ENCODE measurements around the gene CAND1.

The CAND1 gene

DNA sequence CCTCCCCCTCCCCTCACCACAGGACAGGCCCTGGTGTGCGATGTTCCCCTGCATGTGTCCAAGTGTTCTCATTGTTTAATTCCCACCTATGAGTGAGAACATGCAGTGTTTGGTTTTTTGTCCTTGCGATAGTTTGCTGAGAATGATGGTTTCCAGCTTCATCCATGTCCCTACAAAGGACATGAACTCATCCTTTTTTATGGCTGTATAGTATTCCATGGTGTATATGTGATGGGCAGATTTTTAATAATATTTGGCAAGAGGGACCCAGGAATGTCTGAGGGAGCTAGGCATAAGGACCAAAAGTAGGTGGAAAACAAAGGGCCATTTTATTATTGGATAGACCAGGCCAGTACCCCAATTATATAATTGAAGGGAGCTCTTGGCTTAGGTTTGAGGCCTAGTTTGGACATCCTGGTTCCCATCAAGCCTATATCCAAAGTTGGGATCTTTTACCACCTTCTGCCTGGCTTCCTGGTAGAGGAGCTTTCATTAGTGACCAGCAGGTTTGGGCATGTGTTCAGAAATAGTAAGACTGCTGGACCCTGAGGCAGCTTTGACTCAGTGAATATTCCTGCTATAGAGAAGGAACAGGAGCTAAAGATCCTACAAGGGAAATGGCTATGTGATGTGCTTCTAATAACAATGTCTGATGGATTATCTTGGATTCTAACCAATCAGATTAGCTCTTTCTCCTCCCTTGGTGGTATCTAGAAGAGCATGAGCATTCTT is 76.0 kb downstream of the CAND1 start:
- DNase-seq (ENCODE audit: extremely low read depth, insufficient read length) = no peak
- Histone ChIP-seq H3K36me3 (ENCODE audit: control insufficient read depth, insufficient read depth, low read length) (no peaks in the 10 kb centered on the region), H3K4me3 (replicated peaks; ENCODE audit: low read depth, low read length) (no peak overlapping the region), H3K27me3 (replicated peaks; ENCODE audit: control insufficient read depth, insufficient read depth, low read length) (no peaks in the 10 kb centered on the region)
- TF ChIP-seq, protein P1, sequence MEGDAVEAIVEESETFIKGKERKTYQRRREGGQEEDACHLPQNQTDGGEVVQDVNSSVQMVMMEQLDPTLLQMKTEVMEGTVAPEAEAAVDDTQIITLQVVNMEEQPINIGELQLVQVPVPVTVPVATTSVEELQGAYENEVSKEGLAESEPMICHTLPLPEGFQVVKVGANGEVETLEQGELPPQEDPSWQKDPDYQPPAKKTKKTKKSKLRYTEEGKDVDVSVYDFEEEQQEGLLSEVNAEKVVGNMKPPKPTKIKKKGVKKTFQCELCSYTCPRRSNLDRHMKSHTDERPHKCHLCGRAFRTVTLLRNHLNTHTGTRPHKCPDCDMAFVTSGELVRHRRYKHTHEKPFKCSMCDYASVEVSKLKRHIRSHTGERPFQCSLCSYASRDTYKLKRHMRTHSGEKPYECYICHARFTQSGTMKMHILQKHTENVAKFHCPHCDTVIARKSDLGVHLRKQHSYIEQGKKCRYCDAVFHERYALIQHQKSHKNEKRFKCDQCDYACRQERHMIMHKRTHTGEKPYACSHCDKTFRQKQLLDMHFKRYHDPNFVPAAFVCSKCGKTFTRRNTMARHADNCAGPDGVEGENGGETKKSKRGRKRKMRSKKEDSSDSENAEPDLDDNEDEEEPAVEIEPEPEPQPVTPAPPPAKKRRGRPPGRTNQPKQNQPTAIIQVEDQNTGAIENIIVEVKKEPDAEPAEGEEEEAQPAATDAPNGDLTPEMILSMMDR (IDR thresholded peaks at IDR 0.05; ENCODE audit: insufficient read depth, low read length, poor library complexity, severe bottlenecking) = no peak

GRCh38 chr12:67348683-67349082 is 79.5 kb downstream of the CAND1 start:
- Histone ChIP-seq H3K4me3 (replicated peaks; ENCODE audit: low read depth, low read length) (no peak overlapping the region), H3K27me3 (replicated peaks; ENCODE audit: control insufficient read depth, insufficient read depth, low read length) (no peaks in the 10 kb centered on the region), H3K36me3 (ENCODE audit: control insufficient read depth, insufficient read depth, low read length) (no peaks in the 10 kb centered on the region)
- no peak for DNase-seq (ENCODE audit: extremely low read depth, insufficient read length)
- TF ChIP-seq, protein P1 (IDR thresholded peaks at IDR 0.05; ENCODE audit: insufficient read depth, low read length, poor library complexity, severe bottlenecking) = no peak

- Histone ChIP-seq H3K27me3 (replicated peaks; ENCODE audit: control insufficient read depth, insufficient read depth, low read length) (no peaks in the 10 kb centered on the region), H3K4me3 (replicated peaks; ENCODE audit: low read depth, low read length) (no peak overlapping the region), H3K36me3 (ENCODE audit: control insufficient read depth, insufficient read depth, low read length) (no peaks in the 10 kb centered on the region)
- TF ChIP-seq, protein P1 (IDR thresholded peaks at IDR 0.05; ENCODE audit: insufficient read depth, low read length, poor library complexity, severe bottlenecking) = no peak
- no peak for DNase-seq (ENCODE audit: extremely low read depth, insufficient read length)
Observed at GRCh38 chr12:67352682-67353081, 83.5 kb downstream of the CAND1 start.

DNA sequence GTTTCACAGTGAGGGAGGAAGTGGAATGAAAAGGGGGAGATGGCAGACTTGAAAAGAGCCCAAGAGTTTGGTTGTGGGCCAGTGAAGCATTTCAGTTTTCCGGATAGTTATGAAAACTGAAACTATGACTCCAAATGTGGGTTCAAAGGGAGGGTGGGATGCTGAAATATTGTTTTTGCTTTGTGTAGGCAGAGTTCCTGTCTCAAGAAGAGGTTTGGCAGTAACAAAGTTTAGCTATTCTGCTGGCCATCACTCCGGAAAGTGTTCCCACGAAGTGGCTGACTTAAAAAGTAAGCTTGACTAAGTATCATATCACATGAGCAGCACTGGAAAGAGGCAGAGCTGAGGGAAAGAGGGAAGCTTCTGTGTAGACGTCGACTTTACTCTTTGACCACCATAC is 85.2 kb downstream of the CAND1 start:
- Histone ChIP-seq H3K4me3 (replicated peaks; ENCODE audit: low read depth, low read length) (no peak overlapping the region), H3K27me3 (replicated peaks; ENCODE audit: control insufficient read depth, insufficient read depth, low read length) (no peaks in the 10 kb centered on the region)
- DNase-seq (ENCODE audit: extremely low read depth, insufficient read length) = no peak

GRCh38 chr12:67354966-67355365 is 85.8 kb downstream of the CAND1 start:
- DNase-seq (ENCODE audit: extremely low read depth, insufficient read length) = no peak
- TF ChIP-seq, protein P1 (IDR thresholded peaks at IDR 0.05; ENCODE audit: insufficient read depth, low read length, poor library complexity, severe bottlenecking) = no peak
- H3K36me3 ChIP-seq (ENCODE audit: control insufficient read depth, insufficient read depth, low read length) = no peaks in the 10 kb centered on the region
- no peaks in the 10 kb centered on the region for H3K27me3 ChIP-seq (replicated peaks; ENCODE audit: control insufficient read depth, insufficient read depth, low read length)
- no peak overlapping the region for H3K4me3 ChIP-seq (replicated peaks; ENCODE audit: low read depth, low read length)

More for the DNA sequence above, 85.2 kb downstream of the CAND1 start:
- TF ChIP-seq, protein P1 (IDR thresholded peaks at IDR 0.05; ENCODE audit: insufficient read depth, low read length, poor library complexity, severe bottlenecking) = no peak
- no peaks in the 10 kb centered on the region for H3K36me3 ChIP-seq (ENCODE audit: control insufficient read depth, insufficient read depth, low read length)

All from GM06990 (cell line).